SK-N-SH (cell line): Measurements from ENCODE around the gene ETF1. TPM values are rescaled to one million over a fixed set of nuclear protein-coding genes. Genes with fewer than 3 reads are reported as not detected.

Source experiments
- CTCF ChIA-PET: fragments of 300-600, 350-600 bp; formaldehyde crosslinking; extraction: SDS; loops from one replicate; lab custom pipeline; 2021; lab: Yijun Ruan, JAX
- POLR2A ChIA-PET: fragments of 350-600 bp; sonication (Branson Sonifier 250); formaldehyde crosslinking; extraction: SDS; loops from one replicate; lab custom pipeline; 2020; ENCODE audit warnings: antibody characterized with exemption, inconsistent platforms; lab: Yijun Ruan, JAX
- DNase-seq: peaks from one replicate; pipeline ENCODE4 v3.0.0; 2012
- H2AFZ ChIP-seq: fragments of 200-600 bp; sonication (generic); 2 replicates; pipeline ENCODE4 v1.8.1; 2016; ENCODE audit warnings: antibody characterized with exemption, mild to moderate bottlenecking, low read depth
- H3F3A ChIP-seq: fragments of 200-600 bp; sonication (generic); replicated peaks from 2 replicates; pipeline ENCODE3; 2016; ENCODE audit warnings: antibody characterized with exemption, mild to moderate bottlenecking; ENCODE audit not compliant: insufficient read depth
- H3K27ac ChIP-seq, 2 experiments: fragments of 200-500 bp in 1 of 2; fragments of 200-600 bp in 1 of 2; sonication (Bioruptor generic) in 1 of 2; sonication (generic), shearing (Covaris generic) in 1 of 2; 2 replicates each; pipeline versions ENCODE4 v1.5.1 to v1.6.1; 2014 to 2016; ENCODE audit warnings: low read depth in 2 of 2, inconsistent platforms in 1 of 2, low read length in 1 of 2, mild to moderate bottlenecking in 1 of 2, mixed read lengths in 1 of 2
- H3K27me3 ChIP-seq: fragments of 200-600 bp; sonication (generic), shearing (Covaris generic); 2 replicates; pipeline ENCODE4 v1.6.1; 2016; ENCODE audit warnings: mixed run types; ENCODE audit not compliant: insufficient read depth
- H3K36me3 ChIP-seq, 2 experiments: fragments of 200-500 bp in 1 of 2; fragments of 200-600 bp in 1 of 2; sonication (Bioruptor generic) in 1 of 2; sonication (generic) in 1 of 2; replicated peaks in 1 of 2; 2 replicates each; pipeline versions ENCODE3 to v1.5.1; 2014 to 2016; ENCODE audit warnings: low read length in 1 of 2, mild to moderate bottlenecking in 1 of 2; ENCODE audit not compliant: insufficient read depth in 2 of 2, control insufficient read depth in 1 of 2
- H3K4me1 ChIP-seq, 2 experiments: fragments of 200-500 bp in 1 of 2; fragments of 200-600 bp in 1 of 2; sonication (Bioruptor generic) in 1 of 2; sonication (generic), shearing (Covaris generic) in 1 of 2; 2 replicates each; pipeline versions ENCODE4 v1.5.1 to v1.6.1; 2014 to 2016; ENCODE audit warnings: low read depth in 1 of 2, low read length in 1 of 2, mixed run types in 1 of 2; ENCODE audit not compliant: insufficient read depth in 2 of 2, control insufficient read depth in 1 of 2
- H3K4me2 ChIP-seq: fragments of 200-600 bp; sonication (generic), shearing (Covaris generic); 2 replicates; pipeline ENCODE4 v1.6.1; 2017; ENCODE audit warnings: mixed run types
- H3K4me3 ChIP-seq, 2 experiments: fragments of 200-500 bp in 1 of 2; fragments of 200-600 bp in 1 of 2; sonication (Bioruptor generic) in 1 of 2; sonication (generic), shearing (Covaris generic) in 1 of 2; 2 replicates each; pipeline versions ENCODE4 v1.5.1 to v1.8.1; 2014 to 2016; ENCODE audit warnings: low read depth in 2 of 2, inconsistent platforms in 1 of 2, low read length in 1 of 2, mild to moderate bottlenecking in 1 of 2, mixed read lengths in 1 of 2, moderate library complexity in 1 of 2
- H3K79me2 ChIP-seq: fragments of 200-600 bp; sonication (generic); 2 replicates; pipeline ENCODE4 v1.8.1; 2017; ENCODE audit warnings: mild to moderate bottlenecking; ENCODE audit not compliant: insufficient read depth
- H3K9ac ChIP-seq: fragments of 200-600 bp; sonication (generic); 2 replicates; pipeline ENCODE4 v1.6.1; 2017; ENCODE audit warnings: mixed run types
- H3K9me2 ChIP-seq: fragments of 200-600 bp; sonication (generic); 2 replicates; pipeline ENCODE4 v1.6.1; 2017; ENCODE audit warnings: mixed run types
- H3K9me3 ChIP-seq: fragments of 200-600 bp; sonication (generic); 2 replicates; pipeline ENCODE4 v1.6.1; 2017; ENCODE audit warnings: mixed run types, mild to moderate bottlenecking, moderate library complexity
- H4K20me1 ChIP-seq: fragments of 200-600 bp; sonication (generic); 2 replicates; pipeline ENCODE4 v1.6.1; 2017; ENCODE audit warnings: mild to moderate bottlenecking, mixed run types; ENCODE audit not compliant: insufficient read depth
- CHD2 ChIP-seq: fragments of 150-350 bp; IDR thresholded peaks from 2 replicates; pipeline ENCODE4 v1.6.1; 2018; ENCODE audit warnings: low read length; ENCODE audit not compliant: partially characterized antibody
- ELF1 ChIP-seq: IDR thresholded peaks from 2 replicates; pipeline ENCODE4 v1.4.0; 2012
- EZH2phosphoT487 ChIP-seq: fragments of 200-600 bp; sonication (generic); IDR thresholded peaks from 2 replicates; pipeline ENCODE4 v1.6.1; 2017; ENCODE audit warnings: low read depth, mixed run types, mild to moderate bottlenecking, antibody characterized with exemption, moderate library complexity, borderline replicate concordance
- FOXM1 ChIP-seq: IDR thresholded peaks from 2 replicates; pipeline ENCODE4 v1.4.0; 2012; ENCODE audit warnings: low read depth, mild to moderate bottlenecking
- IRF3 ChIP-seq: fragments of 150-350 bp; IDR thresholded peaks from 2 replicates; pipeline ENCODE4 v1.6.1; 2016; ENCODE audit warnings: mild to moderate bottlenecking, low read depth, low read length
- JUND ChIP-seq: IDR thresholded peaks from 2 replicates; pipeline ENCODE4 v1.4.0; 2012
- MXI1 ChIP-seq: IDR thresholded peaks from 2 replicates; pipeline ENCODE4 v1.6.1; 2012; ENCODE audit warnings: mild to moderate bottlenecking, low read depth, low read length, improper control_type of control experiment
- NFIC ChIP-seq: IDR thresholded peaks from 2 replicates; pipeline ENCODE4 v1.4.0; 2012; ENCODE audit warnings: borderline replicate concordance
- NRF1 ChIP-seq: IDR thresholded peaks from 2 replicates; pipeline ENCODE4 v1.6.1; 2012; ENCODE audit warnings: low read depth, mild to moderate bottlenecking, low read length
- RCOR1 ChIP-seq: fragments of 150-350 bp; IDR thresholded peaks from 2 replicates; pipeline ENCODE4 v1.6.1; 2017; ENCODE audit warnings: antibody characterized with exemption, low read length
- REST ChIP-seq: IDR thresholded peaks from 2 replicates; pipeline ENCODE4 v1.6.1; 2012; ENCODE audit warnings: mild to moderate bottlenecking, low read depth, low read length, moderate library complexity
- RFX5 ChIP-seq: IDR thresholded peaks from 2 replicates; pipeline ENCODE4 v1.6.1; 2012; ENCODE audit warnings: mild to moderate bottlenecking, improper control_type of control experiment, low read length
- SIN3A ChIP-seq: IDR thresholded peaks from 2 replicates; pipeline ENCODE4 v1.6.1; 2012; ENCODE audit warnings: low read depth, mild to moderate bottlenecking, low read length, moderate library complexity, borderline replicate concordance
- TCF12 ChIP-seq: IDR thresholded peaks from 2 replicates; pipeline ENCODE4 v1.4.0; 2012
- USF1 ChIP-seq: IDR thresholded peaks from 2 replicates; pipeline ENCODE4 v1.4.0; 2012; ENCODE audit warnings: low read depth, borderline replicate concordance
- USF2 ChIP-seq: fragments of 150-350 bp; IDR thresholded peaks from 2 replicates; pipeline ENCODE4 v1.6.1; 2017; ENCODE audit warnings: antibody characterized with exemption, low read length, low read depth, borderline replicate concordance
- WGBS: methylation state at CpG from one replicate; pipeline ENCODE4 v1.1.6; 2017; ENCODE audit warnings: low lambda C conversion rate; 5-methylcytosine and 5-hydroxymethylcytosine counted together
- polyA plus RNA-seq, 3 experiments: library from polyadenylated mRNA; depleted of rRNA; stranded (reverse); fragments of >200 nt; gene quantifications; 2 replicates each; pipeline ENCODE4 v1.2.3, GENCODE V29; 2012

The ETF1 gene
- polyA plus RNA-seq, 1 of the 3 experiments (the other 2 are of a cell fraction): 36.7 TPM

GRCh38 chr5:138583984-138584637 is 41.1 kb upstream of the ETF1 start (continued):
- TF ChIP-seq SIN3A (no peak), REST (no peak), USF2 (no peak), RCOR1 (no peak), CHD2 (no peak), MXI1 (no peak)

GRCh38 chr5:138582959-138583358 is 39.9 kb upstream of the ETF1 start:
- H3K9me3 ChIP-seq: no peaks in the 10 kb centered on the region
- H3K9ac ChIP-seq: no peak overlapping the region
- H3K4me2 ChIP-seq: no peak overlapping the region
- 86% methylated on average over 3 of the region's 3 CpGs for WGBS
- H3F3A ChIP-seq: peaks cover 9% of the 10 kb centered on the region
- POLR2A ChIA-PET: no interaction called here
- no peak overlapping the region for H3K4me3 ChIP-seq
- no peak for DNase-seq
- H3K79me2 ChIP-seq: no peaks in the 10 kb centered on the region
- no peak overlapping the region for H3K27ac ChIP-seq
- CTCF ChIA-PET: interaction anchor here (0.6 to 4.2 kb wide), 2 partner anchors 11 to 26 kb away, joined by 3 to 46 read pairs; no protein-coding TSS in a partner anchor
- H2AFZ ChIP-seq: no peak overlapping the region
- no peaks in the 10 kb centered on the region for H3K9me2 ChIP-seq
- no peaks in the 10 kb centered on the region for H4K20me1 ChIP-seq
- TF ChIP-seq JUND (no peak), IRF3 (no peak), NFIC (no peak), ELF1 (no peak), EZH2phosphoT487 (no peak), SIN3A (no peak), NRF1 (no peak), RFX5 (no peak), USF1 (no peak), FOXM1 (no peak), USF2 (no peak), TCF12 (no peak), RCOR1 (no peak), MXI1 (no peak)
- H3K4me1 ChIP-seq: no peaks in the 10 kb centered on the region
- H3K27me3 ChIP-seq: no peaks in the 10 kb centered on the region
- no peaks in the 10 kb centered on the region for H3K36me3 ChIP-seq
